SU-DHL-6 (cell line): Measurements from ENCODE around the gene IFT122.

ENCODE experiments used
- EZH2phosphoT487 ChIP-seq: fragments of 200-600 bp; sonication (generic), shearing (Covaris generic); conservative IDR thresholded peaks from 2 replicates; pipeline ENCODE4 v1.6.1; 2018; ENCODE audit warnings: mild to moderate bottlenecking, antibody characterized with exemption, low read length, moderate library complexity, mixed read lengths
- TF ChIP-seq, protein P1 (sequence below): fragments of 200-600 bp; sonication (generic); IDR thresholded peaks from one replicate; pipeline ENCODE4 v1.5.1; 2017; ENCODE audit warnings: antibody characterized with exemption, mild to moderate bottlenecking, low read length, moderate library complexity; ENCODE audit not compliant: insufficient read depth, poor library complexity, severe bottlenecking

DNA sequence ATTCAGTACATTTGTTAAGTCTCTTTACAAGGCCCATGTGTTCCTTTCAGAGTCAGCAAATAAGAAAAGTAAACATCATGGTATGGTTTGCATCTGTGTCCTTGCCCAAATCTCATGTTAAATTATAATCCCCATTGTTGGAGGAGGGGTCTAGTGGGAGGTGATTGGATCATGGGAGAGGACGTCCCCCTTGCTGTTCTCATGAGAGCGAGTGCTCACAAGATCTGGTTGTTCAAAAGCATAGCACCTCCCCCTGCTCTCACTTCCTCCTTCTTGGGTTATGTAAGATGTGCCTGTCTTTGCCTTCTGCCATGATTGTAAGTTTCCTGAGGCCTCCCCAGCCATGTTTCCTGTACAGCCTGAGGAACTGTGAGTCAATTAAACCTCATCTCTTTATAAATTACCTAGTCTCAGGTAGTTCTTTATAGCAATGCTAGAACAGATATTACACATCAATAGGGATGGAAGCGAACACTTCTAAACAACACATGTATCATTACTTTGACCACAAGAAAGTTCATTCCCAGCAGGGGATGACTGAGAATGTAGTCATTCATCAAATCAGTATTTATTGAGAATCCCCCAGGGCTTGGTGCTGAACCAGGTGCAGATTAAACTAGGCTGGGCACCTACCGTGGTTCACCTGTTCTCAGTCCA is 15.7 kb upstream of the IFT122 start:
- TF ChIP-seq, protein P1, sequence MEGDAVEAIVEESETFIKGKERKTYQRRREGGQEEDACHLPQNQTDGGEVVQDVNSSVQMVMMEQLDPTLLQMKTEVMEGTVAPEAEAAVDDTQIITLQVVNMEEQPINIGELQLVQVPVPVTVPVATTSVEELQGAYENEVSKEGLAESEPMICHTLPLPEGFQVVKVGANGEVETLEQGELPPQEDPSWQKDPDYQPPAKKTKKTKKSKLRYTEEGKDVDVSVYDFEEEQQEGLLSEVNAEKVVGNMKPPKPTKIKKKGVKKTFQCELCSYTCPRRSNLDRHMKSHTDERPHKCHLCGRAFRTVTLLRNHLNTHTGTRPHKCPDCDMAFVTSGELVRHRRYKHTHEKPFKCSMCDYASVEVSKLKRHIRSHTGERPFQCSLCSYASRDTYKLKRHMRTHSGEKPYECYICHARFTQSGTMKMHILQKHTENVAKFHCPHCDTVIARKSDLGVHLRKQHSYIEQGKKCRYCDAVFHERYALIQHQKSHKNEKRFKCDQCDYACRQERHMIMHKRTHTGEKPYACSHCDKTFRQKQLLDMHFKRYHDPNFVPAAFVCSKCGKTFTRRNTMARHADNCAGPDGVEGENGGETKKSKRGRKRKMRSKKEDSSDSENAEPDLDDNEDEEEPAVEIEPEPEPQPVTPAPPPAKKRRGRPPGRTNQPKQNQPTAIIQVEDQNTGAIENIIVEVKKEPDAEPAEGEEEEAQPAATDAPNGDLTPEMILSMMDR: no peak
- TF ChIP-seq EZH2phosphoT487: no peak
